GM18505 (cell line): Measurements from ENCODE around the gene EBF3.

Experiments
- ATAC-seq: cut with Tn5 transposase; IDR thresholded peaks from one replicate; pipeline ENCODE4 v1.9.1; 2021; ENCODE audit not compliant: unreplicated experiment
- POLR2A ChIP-seq: IDR thresholded peaks from 4 replicates; pipeline ENCODE4 v1.6.1; 2011; ENCODE audit warnings: borderline replicate concordance; ENCODE audit not compliant: insufficient read depth, insufficient read length; ENCODE audit errors: extremely low read depth

The EBF3 gene

DNA sequence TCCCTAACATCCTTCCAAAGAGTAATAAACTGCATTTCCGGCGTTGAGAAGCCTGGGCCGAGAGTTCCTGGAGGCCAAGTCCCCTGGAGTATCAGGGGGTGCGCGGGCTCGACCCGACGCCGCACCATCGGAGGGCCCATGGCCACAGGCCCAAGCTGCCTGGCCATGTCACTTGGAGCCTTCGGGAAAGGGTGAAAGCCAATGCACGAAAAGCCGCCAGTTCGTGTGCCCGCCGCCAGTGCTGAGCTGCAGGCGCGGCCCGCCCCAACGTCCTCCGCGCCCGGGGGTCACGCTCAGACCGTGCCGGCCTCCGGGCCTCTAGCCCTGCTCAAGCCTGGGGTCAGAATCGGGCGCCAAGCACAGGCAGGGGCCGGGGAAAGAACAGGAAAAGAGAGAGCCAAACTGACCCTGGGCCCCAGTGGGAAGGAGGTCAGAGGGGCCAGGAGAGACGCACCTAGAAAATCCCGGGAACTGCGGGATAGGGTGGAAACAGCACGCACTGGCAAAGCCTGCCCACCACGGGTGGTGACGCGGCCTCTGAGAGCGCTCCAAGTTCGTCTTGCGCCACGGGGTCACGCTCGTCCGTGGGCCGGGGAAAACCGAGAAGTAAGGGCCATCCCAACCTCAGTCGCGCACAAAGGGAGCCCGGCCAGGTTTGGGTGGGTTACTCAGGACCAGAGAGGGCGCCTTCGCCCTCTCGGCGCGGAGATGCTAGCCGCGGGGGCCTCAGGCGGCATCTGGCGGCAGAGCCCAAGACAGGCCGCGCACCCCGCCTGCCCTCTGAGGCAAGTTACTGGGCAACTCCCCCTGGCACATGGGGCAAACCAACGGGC, 4.2 kb upstream of the EBF3 start:
- no peak for TF ChIP-seq POLR2A
- ATAC-seq: no peak

DNA sequence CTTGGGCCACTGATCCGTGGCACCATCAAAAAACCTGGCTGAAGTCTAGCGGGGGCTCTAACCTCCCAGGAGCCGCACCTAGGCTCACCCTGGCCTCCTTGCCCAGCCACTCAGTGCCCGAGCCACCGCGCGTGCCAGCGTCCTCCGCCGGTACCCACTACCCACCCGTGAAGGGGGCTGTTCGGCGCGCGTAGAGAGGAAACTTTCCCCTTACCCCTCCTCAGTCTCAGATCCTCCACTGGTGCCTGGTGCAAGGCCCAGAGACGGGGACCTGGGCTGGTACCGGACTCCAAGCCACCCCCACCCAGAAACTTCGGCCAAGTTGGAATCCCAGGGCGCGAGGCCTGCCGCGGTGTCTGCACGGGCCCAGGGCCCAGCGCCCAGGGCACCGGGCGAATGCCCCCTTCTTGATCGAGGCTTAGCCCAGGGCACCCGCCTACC, 3.5 kb upstream of the EBF3 start:
- ATAC-seq: no peak
- no peak for TF ChIP-seq POLR2A

DNA sequence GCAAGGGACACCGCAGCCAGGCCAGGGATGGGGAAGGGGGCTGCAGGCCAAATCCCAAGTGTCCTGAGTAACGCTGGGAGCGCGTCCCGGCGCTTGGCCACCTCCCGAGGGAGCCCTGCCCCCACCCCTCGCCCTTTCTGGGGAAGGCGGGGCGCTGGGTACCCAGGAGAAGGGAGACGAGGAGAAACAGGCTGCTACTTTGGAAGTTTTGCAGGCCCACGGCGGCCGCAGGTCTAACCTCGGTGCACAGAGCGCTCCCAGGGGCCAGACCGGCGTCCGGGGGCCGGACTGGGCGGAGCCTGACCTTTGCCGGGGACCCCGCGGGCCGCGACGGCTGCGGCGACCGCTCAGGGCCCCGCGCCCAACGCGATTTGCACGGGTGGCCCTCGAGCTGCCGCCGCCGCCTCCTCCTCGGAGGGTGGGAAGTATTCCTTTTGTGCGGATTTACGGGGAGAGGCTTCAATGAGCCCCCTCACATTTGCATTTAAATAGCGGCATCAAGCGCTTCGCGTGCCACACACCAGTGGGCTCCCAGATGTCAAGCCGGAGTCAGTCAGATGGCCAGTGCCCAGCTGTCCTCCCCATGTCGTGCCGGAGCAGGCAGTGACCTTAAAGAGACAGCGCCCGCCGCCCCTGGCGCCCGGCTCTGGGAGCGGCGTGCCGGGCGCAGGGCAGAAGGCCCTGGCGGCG, 3.0 kb upstream of the EBF3 start:
- no peak for TF ChIP-seq POLR2A
- no peak for ATAC-seq

DNA sequence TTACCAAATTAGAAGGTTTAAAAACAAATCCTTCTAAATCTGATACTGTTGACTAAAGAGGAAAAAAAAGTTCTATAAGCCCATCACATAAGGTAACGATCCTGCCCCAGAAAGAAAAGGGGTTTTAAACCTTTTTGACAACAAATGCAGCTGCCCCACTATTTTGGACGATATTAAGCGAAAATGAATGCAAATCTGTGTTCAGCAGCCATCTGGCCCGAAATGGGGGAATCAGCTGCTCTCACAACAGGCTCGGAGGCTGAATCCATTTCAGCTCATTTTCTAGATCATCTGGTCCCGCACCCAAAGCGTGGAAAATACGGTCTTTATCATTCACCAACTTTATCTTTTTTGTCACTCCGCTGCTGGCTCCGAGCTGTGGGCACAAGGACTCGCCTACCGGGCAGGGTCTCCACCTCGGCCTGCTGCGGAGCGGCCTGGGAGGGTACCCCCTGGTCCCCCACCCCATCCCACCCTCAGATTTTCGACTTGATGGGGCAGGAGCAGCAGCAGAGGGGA, 2.4 kb upstream of the EBF3 start:
- no peak for ATAC-seq
- no peak for TF ChIP-seq POLR2A

DNA sequence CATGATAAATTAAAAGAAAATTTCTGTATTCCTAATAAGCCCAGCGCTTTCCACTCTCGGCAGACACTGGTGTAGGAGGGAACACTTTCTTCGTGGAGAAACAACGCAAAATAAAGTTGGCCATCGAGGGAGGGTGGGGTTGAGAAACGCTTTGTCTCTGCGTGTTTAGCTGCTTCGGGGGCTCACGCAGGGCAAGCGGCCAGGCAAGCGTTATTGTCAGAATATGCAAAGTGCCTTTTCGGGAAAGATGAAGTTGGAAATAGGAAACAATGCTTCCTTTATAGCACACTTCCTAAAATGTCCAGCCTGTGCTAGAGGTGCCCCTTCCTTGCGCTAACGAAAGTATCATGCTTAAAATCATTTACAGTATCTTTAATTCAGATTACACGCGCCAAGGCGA, 1.9 kb upstream of the EBF3 start:
- ATAC-seq: no peak
- no peak for TF ChIP-seq POLR2A

DNA sequence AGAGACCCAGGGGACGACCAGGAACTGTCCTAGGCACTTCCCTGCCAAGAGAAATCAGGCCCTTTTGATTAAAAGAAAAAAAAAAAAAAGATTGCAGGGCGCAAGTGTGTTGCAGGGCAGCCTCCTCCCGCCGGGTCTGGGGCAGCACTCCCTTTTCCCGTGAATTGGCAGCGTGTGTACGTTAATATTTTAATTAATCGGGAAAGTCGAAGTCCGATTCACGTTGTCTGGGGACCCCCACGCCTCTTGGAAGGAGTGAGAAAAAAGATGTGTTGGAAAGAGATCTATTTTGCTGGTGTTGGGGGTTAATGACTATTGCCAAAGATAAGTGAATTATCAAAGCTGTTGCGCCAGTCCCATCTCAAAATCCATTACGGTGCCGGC, 1.3 kb upstream of the EBF3 start:
- no peak for TF ChIP-seq POLR2A
- ATAC-seq: no peak

DNA sequence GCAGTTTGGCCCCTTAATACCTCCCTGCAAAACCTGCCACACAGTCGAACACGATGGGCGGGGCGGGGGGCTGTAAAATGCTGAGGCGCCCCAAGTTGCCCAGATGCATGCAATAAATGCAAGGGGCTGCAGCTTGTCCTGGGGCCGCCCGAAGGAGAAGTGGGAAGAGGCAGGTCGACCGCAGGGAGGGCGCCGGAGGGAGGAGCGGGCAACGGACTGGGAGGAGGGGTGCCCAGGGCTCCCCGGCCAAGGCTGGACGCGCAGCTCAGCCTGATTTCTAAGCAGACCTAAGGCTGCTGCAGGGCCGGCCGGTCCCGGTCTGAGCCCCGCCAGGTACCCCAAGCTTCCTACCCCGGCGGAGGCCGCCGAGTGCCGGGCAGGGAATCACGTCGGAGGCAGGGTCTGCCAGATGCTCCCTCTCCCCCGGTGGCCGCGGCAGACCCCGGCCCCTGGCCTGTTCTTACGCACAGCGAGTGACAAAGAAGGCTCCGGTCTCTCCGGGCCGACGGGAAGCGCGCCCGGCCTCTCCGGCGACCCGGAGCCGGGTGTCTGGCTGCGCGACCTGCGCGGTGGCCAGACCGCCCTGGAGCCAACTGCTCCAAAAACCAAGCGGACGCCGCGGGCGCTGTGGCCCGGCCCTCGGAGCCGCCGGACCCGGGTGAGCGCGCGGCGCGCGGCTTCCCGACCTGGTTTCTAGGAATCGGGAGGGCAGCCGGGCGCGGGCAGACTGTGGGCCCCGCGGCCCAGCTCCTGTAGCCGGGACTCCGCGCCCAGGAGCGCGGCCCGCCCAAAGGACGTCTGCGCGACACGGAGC, 744 bp upstream of the EBF3 start:
- no peak for TF ChIP-seq POLR2A
- no peak for ATAC-seq

DNA sequence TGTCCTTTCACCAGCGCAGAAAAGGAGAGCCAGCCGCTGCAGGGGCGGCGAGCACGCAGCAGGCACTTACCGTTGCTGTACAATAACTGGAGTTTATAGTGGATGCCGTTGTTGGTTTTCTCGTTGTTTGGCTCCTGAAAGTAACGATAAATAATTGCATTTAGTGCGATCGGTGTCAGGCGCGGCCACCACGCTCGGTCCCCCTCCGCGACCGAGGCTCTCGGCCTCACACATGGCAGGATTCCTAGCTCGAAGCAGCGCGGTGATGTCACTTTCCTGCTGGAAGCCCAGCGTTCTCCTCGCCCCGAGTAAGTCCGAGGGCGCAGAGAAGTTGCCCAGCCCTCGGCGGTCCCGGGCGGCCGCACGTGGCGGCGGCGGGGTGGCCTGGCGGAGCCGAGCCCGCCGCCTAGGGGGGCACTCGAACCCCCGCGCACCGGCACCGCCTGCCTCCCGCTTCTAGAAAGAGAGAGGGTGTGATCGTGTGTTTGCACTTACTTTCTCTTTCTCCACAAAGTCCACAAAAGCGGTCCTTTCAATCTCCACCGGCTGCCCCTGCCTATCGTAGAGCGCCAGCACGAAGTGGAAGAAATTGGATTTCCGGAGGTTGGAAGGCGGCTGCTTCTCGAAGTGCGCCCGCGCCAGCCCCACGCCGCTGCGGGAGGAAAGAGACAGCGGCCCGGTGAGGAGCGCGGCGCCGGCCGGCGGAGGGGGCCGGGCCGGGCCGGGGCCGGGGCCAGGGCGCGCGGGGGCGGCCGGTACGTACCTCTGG, 1.0 kb downstream of the EBF3 start:
- TF ChIP-seq POLR2A: no peak
- ATAC-seq: no peak

DNA sequence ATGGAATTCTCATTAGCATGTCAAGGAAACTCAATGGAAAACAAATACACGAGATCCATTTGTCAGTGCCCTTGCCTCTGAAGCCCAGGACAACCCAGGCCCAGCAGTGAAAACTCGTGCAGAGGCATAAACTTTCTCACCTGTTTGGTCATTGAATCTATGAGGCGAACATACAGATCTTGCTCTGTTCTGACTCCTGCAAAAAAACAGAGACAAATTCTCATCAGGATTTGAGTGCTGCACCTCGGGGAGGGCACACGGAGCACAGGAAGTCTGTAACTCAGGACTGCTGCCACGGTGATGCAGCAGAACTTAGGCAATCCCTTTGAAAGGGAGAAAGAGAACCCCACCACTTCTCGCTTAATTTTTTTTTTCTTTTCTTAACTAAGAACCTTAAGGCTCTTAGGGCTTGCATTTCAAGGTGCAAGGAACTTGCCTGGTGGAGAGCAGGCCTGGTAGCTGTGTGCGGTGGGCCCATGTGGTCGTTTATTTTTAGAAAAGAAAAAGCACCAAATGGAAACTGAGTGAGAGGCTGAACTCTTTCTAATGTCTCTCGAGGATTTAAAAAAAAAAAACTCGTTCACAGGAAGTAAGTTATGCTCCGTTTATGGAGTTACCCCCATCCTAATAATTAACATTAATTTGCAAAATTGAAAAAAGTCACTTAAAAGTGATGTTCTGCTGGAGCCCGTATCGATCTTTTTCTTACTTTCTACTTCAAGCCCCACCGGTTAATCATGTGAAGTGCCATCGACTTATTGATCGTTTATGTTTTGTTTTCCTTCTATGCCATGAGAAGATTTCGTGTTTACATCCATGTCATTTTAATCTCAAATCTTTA, 1.8 kb downstream of the EBF3 start:
- ATAC-seq: no peak
- TF ChIP-seq POLR2A: no peak

DNA sequence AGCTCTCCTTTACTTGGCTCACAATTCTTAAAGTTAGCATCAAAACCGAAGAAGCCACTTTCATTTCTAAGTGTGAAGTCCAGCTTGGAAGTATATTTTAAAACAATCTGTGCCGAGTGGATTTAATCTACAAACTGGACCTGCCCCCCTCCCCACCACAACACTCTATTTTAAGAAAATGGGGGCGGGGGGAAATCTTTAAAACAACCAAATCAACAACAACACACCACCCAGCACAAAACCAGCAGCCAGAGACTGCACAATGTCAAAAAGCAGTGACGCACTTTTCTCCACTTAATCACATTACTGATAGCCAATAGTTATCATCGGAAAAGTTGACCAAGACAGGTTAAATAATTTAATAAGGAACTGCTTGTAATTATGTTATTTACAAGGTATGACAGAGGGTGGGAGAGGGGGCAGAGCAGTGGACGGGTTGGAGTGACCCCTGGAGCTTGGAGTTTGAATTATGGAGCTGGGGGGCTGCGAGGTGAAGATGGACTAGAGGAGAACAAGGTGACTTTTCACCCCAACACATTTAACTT, 2.8 kb downstream of the EBF3 start:
- no peak for ATAC-seq
- TF ChIP-seq POLR2A: no peak

DNA sequence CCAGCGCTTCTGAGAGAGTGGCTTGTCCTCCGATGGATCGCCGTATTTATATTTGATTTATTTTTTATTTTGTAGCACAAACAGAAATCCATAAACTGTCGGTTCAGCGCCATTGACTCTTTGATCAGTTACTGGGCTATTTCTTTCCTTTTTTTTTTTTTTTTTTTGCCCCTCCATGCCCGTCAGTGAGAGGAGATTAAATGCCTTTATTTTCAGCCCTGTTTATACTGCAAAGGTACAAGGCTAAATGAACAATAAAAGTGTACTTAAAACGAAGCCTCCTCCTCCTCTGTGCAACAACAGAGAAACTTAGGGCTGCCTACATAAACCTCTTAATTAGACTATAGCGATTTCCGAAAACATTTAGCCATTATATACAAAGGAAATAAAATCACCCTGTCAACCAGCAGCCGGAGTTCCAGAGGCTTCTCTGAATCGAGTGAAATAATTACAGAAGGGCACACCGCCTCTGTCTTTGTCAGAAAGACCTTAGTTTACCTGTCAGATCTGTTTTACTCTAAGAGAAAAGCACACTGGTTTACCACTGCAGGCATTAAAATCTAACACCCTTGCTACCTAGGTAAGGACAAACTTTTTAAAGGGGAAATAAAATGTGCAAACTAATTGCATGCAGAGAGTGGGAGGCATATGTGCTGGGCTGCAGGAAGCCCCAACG, 3.5 kb downstream of the EBF3 start:
- ATAC-seq: no peak
- TF ChIP-seq POLR2A: no peak

DNA sequence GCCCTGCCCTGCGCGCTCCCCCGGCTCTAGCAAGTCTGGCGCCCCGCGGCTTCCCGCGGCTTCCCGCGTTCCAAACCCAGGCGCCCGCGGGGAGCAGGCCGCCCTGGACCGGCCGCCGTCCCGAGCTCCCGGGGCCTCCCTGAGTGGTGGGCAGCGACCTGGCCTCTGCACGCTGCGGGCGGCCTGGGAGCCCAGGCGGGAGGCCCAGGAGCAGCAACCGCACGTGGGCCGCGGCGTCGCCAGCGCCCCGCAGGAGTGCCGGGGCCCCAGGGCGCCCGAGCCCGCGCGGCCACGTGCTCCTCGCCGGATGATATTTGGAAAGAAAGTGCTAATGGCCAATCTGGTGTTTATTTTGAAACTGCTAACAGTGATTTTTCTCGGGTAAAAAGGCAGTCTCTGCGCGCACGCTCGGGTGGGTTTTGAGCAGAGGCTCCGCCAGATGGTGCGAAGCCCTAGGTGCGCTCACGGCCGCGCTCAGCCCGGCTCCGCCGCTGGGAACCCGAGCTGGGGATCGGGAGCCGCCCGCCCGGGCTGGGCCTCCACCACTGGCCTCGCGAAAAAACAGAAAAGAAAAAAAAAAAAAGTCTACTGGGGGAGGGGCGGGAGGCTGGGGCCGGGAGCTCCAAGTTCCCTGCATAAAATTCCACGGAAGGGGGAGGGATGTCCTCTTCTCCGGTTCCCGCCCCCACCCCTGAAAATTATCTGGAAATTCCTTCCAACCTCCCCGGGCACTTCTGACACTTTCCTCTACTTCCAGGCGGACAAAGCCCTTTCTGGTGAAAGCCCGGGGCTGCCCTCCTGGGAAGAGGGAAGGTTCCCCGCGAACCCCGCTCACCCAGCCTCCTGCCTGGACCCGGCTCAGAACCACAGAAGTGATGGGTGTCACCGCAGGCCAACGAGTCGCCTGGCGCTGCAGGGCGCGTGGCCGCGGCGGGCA, 4.3 kb downstream of the EBF3 start:
- no peak for ATAC-seq
- TF ChIP-seq POLR2A: no peak
